Cardiac fibroblast (primary cell): ENCODE measurements around the gene TNNI3K.

Experiments used
- DNase-seq, 2 donors: peaks; one replicate each; pipeline versions ENCODE4 v3.0.0 to v3.0.0-alpha.2; 2010; ENCODE audit warnings: low read depth in 2 of 2
- H3K4me3 ChIP-seq, 2 donors: replicated peaks in 1 of 2; 1 replicate in 1 of 2; 2 replicates in 1 of 2; pipeline ENCODE4 v1.5.1; 2011; ENCODE audit warnings: low read depth in 2 of 2, low read length in 2 of 2, mild to moderate bottlenecking in 2 of 2, moderate library complexity in 1 of 2
- CTCF ChIP-seq: IDR thresholded peaks from one replicate; pipeline ENCODE4 v1.5.1; 2011; ENCODE audit warnings: low read depth, mild to moderate bottlenecking, low read length, inconsistent platforms

TNNI3K gene

GRCh38 chr1:74523873-74524480, 288.8 kb downstream of the TNNI3K start:
- DNase-seq = no peak
- TF ChIP-seq CTCF = no peak
- H3K4me3 ChIP-seq = no peak overlapping the region

DNA sequence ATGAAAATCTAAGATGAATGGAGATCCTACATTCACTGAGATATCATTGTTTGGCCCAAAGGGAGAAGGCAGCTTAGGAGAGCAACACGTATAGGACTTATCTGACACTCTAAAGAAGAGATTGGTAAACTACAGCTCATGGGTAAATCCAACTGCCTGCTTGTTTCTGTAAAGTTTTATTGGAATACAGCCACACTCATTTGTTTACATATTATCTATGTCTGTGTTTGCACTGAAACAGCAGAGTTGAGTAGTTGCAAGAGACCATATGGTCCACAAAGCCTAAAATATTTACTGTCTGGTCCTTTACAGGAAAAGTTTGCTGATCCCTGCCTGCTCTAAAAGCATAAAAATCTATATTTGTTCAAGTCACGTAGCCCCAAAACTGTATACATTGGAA, 291.5 kb downstream of the TNNI3K start:
- DNase-seq = no peak
- no peak for TF ChIP-seq CTCF
- no peak overlapping the region for H3K4me3 ChIP-seq

DNA sequence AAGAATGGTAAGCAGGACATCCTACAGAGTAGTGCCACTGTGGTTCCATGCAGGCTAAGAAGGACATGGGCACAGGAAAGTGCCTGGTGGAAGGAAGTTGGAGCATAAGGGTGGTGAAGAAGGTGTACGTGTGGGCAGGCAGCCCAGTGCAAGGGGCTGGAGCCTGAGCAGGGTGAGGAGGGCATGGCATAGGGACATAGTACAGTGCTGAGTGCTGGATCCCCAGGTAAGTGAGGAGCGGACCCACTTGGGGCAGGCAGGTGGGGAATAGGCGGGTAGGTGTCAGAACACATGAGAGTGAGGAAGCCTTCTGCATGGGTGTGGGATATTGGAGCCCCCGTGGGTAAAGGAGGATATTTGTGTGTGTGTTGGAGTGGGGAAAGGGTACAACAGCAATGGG, 292.9 kb downstream of the TNNI3K start:
- H3K4me3 ChIP-seq = no peak overlapping the region
- DNase-seq = no peak
- no peak for TF ChIP-seq CTCF

- no peak for TF ChIP-seq CTCF
- no peak overlapping the region for H3K4me3 ChIP-seq
- no peak for DNase-seq
Measured at GRCh38 chr1:74530892-74531291, 295.7 kb downstream of the TNNI3K start.

- no peak for DNase-seq
- H3K4me3 ChIP-seq = no peak overlapping the region
- TF ChIP-seq CTCF = no peak
Measured at GRCh38 chr1:74531796-74532195, 296.6 kb downstream of the TNNI3K start.

DNA sequence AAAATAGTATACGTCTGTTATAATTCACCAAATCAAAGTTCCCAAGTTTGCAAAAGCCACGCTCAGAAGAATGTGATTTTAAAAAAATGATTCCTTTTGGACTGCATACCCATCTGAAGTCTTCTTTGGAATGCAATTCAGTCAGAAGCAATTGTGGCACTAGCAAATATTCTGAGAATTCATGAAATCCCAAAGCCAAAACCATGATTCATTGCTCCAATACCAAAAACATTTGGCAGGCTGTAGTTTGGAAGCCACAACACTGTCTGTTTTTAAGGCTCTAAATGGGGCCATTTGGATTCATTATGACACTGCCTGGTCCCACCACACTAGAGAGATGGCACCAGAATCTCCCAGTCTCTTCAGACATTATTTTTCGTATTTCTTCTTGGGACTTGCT, 299.1 kb downstream of the TNNI3K start:
- no peak for TF ChIP-seq CTCF
- no peak for DNase-seq
- H3K4me3 ChIP-seq = no peak overlapping the region

- no peak for TF ChIP-seq CTCF
- H3K4me3 ChIP-seq = no peak overlapping the region
- no peak for DNase-seq
Measured at GRCh38 chr1:74545821-74546220, 310.6 kb downstream of the TNNI3K start.
